ENCODE measurements around the gene RAPGEF1.

The RAPGEF1 gene

GRCh38 chr9:131747352-131747751 is 7.5 kb upstream of the RAPGEF1 start:
- DNase-seq (ENCODE audit: low spot score), result no peak

- DNase-seq (ENCODE audit: low spot score), result no peak
Measured at GRCh38 chr9:131745610-131746009, 5.7 kb upstream of the RAPGEF1 start.

- DNase-seq (ENCODE audit: low spot score), result no peak
Measured at GRCh38 chr9:131744720-131745201, 4.9 kb upstream of the RAPGEF1 start.

- DNase-seq (ENCODE audit: low spot score), result no peak
Measured at GRCh38 chr9:131744171-131744719, 4.4 kb upstream of the RAPGEF1 start.

- no peak for DNase-seq (ENCODE audit: low spot score)
Measured at GRCh38 chr9:131743501-131743900, 3.6 kb upstream of the RAPGEF1 start.

- no peak for DNase-seq (ENCODE audit: low spot score)
Measured at GRCh38 chr9:131743096-131743495, 3.2 kb upstream of the RAPGEF1 start.

GRCh38 chr9:131740898-131741297 is 1.0 kb upstream of the RAPGEF1 start:
- DNase-seq (ENCODE audit: low spot score), result no peak

- DNase-seq (ENCODE audit: low spot score), result peak; percentile 75
Measured at GRCh38 chr9:131739133-131739958, 530 bp downstream of the RAPGEF1 start.

- DNase-seq (ENCODE audit: low spot score), result peak; percentile 83
Measured at GRCh38 chr9:131738293-131739132, 1.4 kb downstream of the RAPGEF1 start.

- no peak for DNase-seq (ENCODE audit: low spot score)
Measured at GRCh38 chr9:131737426-131737825, 2.5 kb downstream of the RAPGEF1 start.

GRCh38 chr9:131736431-131736830 is 3.4 kb downstream of the RAPGEF1 start:
- DNase-seq (ENCODE audit: low spot score), result no peak

GRCh38 chr9:131735238-131736128 is 4.4 kb downstream of the RAPGEF1 start:
- peak; percentile 87 for DNase-seq (ENCODE audit: low spot score)

GRCh38 chr9:131734781-131735180 is 5.1 kb downstream of the RAPGEF1 start:
- no peak for DNase-seq (ENCODE audit: low spot score)

- no peak for DNase-seq (ENCODE audit: low spot score)
Measured at GRCh38 chr9:131734165-131734610, 5.7 kb downstream of the RAPGEF1 start.

GRCh38 chr9:131733541-131734061 is 6.3 kb downstream of the RAPGEF1 start:
- DNase-seq (ENCODE audit: low spot score), result no peak

- DNase-seq (ENCODE audit: low spot score), result no peak
Measured at GRCh38 chr9:131732636-131733289, 7.1 kb downstream of the RAPGEF1 start.

GRCh38 chr9:131732061-131732526 is 7.8 kb downstream of the RAPGEF1 start:
- DNase-seq (ENCODE audit: low spot score), result no peak

GRCh38 chr9:131731644-131732043 is 8.2 kb downstream of the RAPGEF1 start:
- no peak for DNase-seq (ENCODE audit: low spot score)

GRCh38 chr9:131731237-131731636 is 8.6 kb downstream of the RAPGEF1 start:
- no peak for DNase-seq (ENCODE audit: low spot score)

GRCh38 chr9:131728961-131729360 is 10.9 kb downstream of the RAPGEF1 start:
- DNase-seq (ENCODE audit: low spot score), result no peak

- no peak for DNase-seq (ENCODE audit: low spot score)
Measured at GRCh38 chr9:131728546-131728910, 11.3 kb downstream of the RAPGEF1 start.

Measured in HuH-7.5 (cell line).